ENCODE data around the gene RAP1GDS1.
A peak's percentile ranks its signal among the peaks of the same experiment; 100 is the strongest.
"Not testable (repeated sequence)": the region's sequence is repeated elsewhere in the genome, so short reads cannot be mapped to it uniquely, and the experiment has no call there.

Gene RAP1GDS1

DNA sequence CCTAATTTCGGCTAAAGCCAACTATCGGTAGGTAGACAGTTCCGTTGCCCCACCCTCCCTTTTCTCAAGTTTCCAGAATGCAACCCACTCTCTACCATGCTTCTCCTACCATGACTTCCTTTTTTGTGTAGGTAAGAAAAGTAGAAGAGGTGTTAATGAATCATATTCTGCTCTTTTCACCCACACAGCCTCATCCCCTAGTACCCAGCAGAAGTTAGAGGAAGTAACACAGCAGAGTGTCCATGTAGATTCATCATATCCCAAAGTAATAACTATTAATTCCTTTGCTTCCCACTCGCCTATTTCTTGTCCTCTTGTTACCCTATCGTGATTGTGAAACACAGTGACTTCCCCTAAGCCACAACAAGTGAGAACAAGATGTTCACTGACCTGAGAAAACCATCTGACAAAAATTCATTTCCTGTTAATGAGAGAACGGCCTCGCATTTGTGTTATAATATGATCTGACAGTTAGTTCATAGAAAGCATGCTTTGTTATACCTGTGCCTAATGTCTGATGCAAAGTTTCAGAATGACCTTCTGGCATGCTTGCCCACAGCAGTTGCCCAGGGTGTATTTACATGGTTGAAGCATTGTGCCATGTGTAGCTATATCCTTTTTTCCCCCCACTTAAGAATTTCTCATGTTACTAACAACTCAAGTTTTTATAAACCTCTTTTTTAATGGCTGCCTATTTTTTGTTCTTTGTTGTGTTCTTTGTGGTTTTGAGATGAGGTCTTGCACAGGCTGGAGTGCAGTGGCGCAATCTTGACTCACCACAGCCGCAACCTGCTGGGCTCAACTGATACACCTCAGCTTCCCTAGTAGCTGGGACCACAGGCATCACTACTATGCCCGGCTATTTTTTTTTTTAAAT, 185.6 kb downstream of the RAP1GDS1 start:
- DNase-seq = peak; percentile 60

DNA sequence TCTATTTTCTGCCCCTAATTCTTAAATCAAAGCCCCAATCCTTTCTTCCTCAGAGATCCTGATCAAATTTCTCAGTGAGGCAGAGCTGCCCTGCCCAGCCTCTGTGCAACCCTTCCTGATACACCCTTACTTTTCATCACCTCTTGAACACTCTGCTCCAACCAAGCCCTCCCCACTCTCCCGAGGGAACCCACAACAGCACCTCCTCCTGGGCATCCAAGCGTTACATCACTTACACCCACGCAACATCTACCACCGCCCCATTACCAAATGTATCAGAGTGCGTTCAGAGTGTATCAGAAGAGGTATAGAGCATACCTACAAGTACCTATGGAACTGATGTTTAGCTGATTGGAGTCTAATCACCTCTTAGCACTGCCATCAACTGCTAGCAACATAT, 186.5 kb downstream of the RAP1GDS1 start:
- no peak for DNase-seq

DNA sequence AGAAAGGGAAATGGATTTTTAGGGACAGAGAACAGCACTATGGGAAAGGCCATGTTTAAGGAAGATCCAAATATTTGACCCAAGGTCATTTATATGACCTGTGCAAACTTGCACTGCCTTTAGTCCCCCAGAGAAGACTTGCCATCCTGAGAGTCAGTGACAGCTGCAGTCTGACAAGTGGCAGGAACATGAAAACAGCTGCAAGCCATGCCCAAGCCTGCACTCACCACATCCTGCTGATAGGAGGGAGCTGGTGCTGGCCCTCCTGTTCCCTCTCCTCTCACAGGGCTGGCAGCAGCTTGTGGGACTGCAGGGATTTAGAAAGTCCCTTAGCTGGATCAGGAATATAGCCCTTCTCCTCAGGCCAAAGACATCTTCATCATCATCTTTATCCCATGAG, 187.7 kb downstream of the RAP1GDS1 start:
- no peak for DNase-seq

DNA sequence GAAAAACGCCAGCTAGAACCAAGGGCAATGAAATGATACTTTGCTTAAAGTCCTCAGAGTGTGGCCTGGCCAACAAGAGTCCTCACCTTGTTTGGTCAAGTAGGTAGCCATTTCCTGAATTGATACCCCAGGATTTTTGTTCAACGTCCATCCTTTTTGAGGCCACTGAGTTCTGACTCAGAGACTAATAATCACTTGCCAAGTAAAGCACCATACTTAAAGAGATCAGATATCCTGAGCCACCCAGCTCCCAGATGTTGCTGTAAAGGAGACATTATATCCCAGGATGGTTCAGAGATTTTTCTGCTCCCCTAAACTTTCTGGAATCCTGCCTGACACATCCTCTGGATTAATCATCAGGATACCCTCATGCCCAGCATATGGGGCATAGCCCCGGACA, 190.9 kb downstream of the RAP1GDS1 start:
- no peak for DNase-seq

DNA sequence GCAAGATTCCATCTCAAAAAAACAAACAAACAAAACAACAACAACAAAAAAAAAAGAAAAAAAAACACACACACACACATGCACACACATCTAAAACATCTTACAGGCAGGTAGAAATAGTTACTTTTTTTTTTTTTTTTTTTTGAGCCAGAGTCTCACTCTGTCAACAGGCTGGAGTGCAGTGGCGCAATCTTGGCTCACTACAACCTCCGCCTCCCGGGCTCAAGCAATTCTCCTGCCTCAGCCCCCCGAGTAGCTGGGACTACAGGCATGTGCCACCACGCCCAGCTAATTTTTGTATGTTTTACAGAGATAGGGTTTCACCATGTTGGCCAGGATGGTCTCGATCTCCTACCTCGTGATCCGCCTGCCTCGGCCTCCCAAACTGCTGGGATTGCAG, 196.2 kb downstream of the RAP1GDS1 start:
- DNase-seq = not testable (repeated sequence)

DNA sequence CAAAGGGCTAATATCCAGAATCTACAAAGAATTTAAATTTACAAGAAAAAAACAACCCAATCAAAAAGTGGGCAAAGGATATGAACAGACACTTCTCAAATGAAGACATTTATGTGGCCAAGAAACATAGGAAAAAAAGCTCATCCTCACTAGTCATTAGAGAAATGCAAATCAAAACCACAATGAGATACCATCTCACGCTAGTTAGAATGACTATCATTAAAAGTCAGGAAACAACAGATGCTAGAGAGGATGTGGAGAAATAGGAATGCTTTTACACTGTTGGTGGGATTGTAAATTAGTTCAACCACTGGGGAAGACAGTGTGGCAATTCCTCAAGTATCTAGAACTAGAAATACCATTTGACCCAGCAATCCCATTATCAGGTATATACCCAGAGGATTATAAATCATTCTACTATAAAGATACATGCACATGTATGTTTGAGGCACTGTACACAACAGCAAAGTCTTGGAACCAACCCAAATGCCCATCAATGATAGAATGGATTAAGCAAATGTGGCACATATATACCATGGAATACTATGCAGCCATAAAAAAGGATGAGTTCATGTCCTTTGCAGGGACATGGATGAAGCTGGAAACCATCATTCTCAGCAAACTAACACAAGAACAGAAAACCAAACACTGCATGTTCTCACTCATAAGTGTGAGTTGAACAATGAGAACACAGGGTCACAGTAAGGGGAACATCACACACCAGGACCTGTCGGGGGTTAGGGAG, 200.1 kb downstream of the RAP1GDS1 start:
- DNase-seq = not testable (repeated sequence)

DNA sequence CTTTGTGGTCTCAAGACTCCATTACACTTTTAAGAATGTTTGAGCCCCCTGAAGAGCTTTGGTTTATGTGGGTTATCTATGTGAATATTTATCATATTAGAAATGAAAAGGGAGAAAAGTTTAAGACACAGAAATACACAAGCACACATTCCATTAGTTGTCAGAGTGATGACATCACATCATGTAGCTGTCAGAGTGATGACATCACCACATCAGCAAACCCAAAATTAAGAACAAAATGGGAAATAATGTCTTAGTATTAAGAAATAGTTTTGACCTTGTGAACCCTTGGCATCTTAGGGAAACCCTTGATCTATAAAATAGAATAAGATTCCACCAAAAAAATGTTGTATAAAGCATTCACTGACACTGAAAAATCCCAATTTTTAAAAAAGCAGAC, 201.3 kb downstream of the RAP1GDS1 start:
- DNase-seq = no peak

DNA sequence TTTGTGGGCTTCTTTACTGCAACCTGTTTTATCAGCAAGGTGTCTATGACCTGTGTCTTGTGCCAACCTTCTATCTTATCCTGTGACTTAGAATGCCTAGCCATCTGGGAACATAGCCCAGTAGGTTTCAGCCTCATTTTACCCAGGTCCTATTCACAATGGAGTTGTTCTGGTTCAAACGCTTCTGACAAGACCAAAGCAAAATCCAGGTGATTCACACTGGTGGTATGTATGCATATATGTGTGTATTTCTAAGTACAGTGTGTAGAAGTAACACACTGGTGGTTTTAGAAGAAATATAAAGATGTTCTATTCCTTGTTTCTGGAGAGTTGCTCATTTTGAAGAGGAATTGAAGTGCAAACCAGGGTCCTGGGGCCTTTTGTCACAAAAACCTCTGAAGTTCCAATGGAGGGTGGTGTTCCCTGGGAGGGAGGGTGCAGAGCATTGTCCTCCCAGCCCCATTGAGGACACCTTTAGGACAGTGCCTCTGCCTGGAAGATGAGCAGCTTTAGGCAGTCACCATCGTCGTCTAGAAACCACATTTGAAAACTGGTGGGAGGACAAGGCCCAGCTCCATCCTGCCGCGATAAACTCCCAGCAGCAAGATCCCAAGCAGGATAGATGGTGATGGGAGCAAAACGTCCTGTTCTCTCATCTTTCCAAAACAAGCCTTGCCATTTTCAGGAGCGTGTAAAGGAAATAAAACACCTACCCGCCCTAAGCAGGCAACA, 205.8 kb downstream of the RAP1GDS1 start:
- DNase-seq = no peak

DNA sequence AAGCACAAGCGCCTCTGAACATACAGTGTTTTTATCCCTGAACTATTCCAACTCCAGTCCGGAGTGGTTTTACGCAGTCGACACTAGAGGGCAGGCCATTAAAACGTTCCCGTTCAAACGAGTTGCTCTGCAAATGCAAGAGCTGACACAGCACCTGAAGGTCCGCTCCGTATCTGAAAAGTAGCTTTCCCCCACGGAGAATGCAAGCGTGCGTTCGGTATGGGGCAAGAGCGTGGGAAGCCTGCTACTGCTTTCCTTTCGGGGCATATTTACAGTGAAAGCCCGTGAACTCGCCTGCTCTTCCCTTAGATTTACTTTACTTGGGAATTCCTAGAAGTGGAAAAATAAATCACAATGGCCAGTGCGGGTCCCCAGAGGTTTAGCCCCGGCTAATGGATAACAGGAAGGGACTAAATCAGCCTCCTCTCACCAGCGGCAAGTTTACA, 206.5 kb downstream of the RAP1GDS1 start:
- DNase-seq = peak; percentile 61

DNA sequence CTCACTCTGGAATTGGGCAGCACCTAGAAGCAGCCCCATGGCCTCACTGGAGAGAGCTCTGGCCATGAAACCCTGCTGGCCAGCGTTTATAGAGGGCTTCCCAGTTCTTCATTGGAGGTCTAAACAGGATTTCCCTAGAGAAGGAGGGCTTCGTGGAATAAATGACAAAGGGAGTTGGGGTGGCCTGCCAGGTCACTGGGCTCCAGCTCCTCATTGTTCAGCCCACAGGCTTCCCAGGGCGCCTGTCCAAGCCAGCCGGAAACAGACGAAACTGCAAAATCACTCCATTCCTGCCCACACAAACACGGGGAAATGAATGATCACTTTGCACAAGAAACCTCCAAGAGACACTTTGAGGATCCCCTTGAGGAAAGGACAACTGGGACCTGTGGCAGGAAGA, 207.5 kb downstream of the RAP1GDS1 start:
- no peak for DNase-seq

DNA sequence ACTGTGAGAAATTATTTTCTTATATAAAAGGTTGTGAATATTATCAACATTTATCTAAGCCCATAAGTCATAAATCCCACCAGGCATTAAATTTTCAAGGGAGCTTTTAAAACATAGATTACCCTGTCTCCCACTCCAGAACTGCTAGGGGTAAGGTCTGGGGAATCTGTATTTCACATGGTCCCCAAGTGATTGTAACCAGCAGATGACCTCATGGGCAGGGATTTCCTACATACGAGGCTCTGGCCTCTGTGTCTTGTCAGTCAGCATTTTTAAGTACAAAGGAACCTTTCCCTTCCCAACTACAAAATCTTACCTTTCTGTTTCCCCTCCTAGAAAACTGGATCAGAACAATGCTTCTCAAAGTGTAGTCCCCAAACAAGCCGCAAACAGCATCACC, 208.6 kb downstream of the RAP1GDS1 start:
- DNase-seq = no peak

DNA sequence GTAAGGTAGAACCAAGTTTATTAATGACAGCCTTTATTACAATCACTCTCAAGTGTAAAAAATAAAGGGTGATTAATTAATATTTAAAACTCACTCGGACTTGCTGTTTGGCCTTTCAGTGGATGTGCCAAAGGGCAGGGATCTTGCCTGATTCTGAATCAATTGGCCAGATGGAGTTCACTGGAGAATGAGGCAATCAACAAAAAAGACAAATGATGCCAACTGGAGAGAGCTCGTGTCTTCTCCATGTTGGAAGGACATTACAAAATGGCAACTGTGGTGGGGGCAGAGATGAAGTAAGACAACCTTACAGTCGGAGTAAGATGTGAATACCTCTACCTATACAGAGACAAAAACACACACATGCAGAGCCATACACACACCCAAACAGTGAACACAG, 209.2 kb downstream of the RAP1GDS1 start:
- DNase-seq = no peak

DNA sequence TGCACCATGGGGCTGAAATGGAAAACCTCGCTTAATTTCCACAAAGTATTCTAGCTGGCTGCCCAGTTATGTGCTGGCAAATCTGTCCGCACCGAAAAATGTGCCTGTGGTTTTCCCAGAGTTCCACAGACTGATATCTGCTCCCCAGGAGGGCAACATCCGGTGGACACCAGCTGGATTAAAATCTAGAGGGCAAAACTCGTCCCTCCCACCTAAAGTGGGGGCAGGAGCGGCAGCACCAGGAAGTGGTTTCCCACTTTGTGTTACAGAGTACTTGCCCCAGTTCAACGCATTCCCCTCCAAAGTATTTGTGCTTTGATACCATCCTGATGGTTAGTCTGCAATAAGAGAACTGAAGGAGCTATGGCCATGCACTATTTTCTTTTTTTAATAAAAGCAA, 209.6 kb downstream of the RAP1GDS1 start:
- no peak for DNase-seq

DNA sequence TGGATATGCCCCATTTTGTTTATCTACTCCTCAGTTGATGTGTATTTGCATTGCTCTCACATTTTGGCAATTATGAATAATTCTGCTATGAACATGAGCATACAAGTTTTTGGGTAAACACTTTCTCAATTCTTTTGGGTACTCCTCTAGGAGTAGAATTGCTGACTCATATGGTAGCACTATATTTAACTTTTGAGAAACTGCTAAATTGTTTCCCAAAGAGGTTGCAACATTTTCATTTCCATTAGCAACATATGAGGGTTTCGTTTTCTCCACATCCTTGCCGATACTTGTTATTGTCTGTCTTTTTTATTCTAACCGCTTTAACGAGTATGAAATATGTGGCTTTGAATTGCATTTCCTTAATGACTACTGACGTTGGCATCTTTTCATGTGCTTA, 211.9 kb downstream of the RAP1GDS1 start:
- DNase-seq = no peak

DNA sequence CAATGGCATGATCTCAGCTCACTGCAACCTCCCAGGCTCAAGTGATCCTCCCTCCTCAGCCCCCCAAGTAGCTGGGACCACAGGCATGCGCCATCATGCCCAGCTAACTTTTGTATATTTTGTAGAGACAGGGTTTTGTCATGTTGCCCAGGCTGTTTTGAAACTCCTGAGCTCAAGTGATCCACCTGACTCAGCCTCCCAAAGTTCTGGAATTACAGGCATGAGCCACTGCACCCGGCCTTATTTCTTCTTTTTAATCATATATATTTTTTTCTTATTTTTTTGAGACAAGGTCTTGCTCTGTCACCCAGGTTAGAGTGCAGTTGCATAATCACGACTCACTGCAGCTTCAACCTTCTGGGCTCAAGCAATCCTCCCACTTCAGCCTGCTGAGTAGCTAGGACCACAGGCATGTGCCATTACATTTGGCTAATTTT, 213.2 kb downstream of the RAP1GDS1 start:
- no peak for DNase-seq

DNA sequence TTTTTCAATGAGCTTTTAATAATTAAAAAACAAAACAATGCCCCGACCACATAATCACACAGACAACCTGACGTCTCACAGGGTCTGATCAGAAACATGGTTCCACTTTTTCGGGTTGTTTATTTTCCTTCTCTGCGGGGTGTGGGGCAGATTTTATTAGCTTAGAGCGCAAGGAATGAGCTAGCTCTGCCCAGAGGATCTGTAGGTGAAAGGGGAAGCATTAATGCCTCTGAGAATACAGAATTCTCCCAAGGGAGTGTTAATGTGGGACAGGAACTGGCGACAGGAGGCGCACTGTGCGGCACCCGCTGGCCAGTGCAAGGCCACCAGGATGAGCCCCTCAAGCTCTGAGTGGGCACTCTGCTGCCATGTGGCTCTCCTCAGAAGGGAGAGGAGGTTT, 215.7 kb downstream of the RAP1GDS1 start:
- no peak for DNase-seq

DNA sequence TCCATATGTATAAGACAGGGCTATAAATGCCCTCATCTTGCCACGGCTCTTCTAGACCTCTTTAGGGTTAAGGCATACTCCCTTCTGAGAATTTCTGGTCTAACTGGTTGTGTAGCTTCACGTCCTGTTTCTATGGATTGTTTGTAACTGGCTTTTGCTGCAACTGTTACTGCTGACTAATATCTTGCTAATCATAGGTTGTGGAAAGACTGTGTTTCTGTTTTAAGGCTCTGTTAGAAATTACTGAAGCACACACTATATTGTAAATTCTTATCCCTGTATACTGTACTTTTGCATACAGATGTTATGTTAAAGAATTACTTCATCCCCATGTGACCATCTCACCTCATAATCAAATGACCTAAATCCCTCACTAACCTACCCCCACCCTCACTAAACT, 218.4 kb downstream of the RAP1GDS1 start:
- DNase-seq = not testable (repeated sequence)

DNA sequence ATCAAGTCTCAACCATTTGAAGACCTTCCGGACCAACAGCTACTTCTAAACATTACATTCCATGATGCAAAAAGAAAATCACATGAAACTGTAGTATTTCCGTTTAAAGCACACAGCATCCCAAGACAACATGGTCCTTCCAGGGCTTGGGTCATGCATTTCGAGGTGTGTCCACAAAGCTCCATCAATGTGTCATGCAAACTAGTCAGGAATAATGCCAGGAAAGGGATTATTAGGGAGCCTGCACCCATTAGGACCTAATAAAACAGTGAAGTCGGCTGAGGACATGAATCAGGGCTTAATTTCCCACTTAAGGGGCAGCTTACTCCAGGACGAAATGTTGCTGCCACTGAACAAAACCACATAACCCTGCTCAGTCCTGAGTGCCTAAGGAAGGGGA, 219.4 kb downstream of the RAP1GDS1 start:
- no peak for DNase-seq

DNA sequence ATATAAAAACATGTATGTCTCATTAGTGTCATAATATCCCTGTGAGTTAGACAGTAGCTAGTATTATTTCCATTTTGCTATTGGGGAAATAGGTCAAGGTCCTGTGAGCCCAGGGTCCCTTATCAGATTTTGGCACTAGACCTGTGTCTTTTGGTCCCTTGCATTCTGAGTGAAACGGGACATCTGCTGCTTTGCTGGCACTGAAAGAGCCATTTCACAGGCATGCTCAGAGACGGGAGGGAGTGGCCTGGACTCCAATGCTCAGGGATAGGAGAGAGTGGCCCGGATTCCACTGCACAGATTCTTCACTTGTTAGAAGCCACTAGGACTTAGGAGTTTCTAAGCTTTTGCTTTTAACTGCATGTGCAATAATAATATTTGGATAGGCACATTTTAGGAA, 220.0 kb downstream of the RAP1GDS1 start:
- no peak for DNase-seq

DNA sequence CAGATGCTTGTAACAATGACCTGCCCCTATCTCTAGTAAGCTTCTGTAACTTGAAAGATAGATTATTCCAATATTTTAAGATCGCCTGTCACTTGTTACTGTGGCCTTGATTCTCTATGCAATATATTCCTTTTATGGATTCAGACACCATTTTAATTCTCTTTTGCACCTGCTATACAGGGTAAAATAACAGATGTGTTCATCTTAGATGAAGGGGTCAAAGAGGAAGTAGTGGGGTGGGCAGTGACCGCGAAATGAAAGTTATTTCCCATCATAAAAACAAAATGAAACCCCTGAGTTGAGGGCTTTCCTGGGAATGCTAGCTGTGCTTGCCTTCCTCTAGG, 221.3 kb downstream of the RAP1GDS1 start:
- DNase-seq = no peak

DNA sequence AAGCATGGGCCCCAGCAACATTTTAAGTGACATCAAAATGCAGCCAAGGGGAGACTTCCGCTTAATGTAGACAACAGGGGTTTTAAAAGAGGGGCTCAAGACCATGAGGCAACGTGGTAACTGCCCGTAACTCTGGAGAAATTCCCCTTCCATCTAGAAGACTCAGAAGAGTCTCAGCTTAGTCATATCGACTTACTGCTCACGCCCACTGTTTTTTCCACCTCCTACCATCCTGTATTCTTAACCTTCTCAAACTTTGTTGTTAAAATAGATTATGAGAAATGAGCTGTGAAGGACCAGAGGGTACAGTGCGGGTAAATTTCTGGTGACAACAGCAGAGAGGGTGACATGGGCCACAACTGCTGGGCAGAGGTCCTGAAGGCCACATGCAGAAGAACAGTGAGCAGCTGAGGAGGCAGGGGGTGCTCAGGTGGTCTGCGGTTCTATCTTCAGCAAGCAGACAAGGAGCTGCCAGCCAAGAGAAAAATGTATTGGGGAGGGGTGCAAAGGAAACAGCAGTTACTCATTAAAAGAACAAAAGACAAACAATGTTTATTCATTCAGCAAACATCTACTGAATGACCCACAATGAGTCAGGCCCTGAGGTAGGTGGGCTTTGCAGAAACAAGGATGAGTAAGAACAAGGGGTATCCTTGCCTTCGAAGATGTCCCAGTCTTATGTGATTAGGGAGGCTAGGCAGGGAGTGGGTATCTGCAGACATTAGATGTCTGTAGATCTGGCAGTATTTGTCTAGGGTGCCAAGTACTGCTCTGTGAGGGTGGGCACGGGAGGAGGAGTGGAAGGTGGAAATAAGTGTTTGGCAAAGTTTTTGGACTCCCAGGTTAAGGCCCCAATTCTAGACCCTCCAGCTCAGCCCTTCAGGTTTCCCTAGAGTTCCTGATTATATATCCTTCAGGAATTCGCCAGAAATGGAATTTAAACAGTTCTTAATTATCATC, 221.9 kb downstream of the RAP1GDS1 start:
- DNase-seq = no peak

DNA sequence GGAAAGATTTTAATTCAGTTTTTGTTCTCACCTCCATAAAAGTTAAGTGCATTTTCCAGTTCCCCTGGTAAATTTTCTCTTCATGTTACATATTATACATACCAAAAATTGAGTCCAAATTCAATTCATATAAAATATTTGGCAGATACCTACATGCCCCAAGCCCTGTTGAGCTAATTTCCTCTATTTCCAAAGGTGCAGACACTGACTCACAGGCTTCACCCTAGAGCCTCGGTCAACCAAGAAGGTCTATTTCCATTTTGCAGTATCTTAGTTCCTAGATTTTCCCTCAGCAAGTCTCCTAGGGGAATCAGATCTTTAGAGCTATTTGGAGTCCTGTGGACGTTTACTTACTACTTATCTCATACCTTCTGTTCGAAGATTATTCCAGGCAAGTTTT, 222.8 kb downstream of the RAP1GDS1 start:
- no peak for DNase-seq

Measured in activated T-cell treated with anti-CD3 and anti-CD28 coated beads, Interleukin-2, amount 50 U/mL, for 1 hour (primary cell).